Stimulated activated naive CD4-positive, alpha-beta T cell (primary cell): ENCODE results near the gene LEF1.

Experiments used
- DNase-seq, 6 experiments: peaks; one replicate each; lab custom pipeline; 2025; lab: John Stamatoyannopoulos, UW

LEF1 gene

GRCh38 chr4:107999932-108000539 is 168.7 kb downstream of the LEF1 start:
- DNase-seq = no peak

- no peak for DNase-seq
Observed at GRCh38 chr4:107997794-107998193, 170.9 kb downstream of the LEF1 start.
